CD14-positive monocyte (primary cell): ENCODE measurements around the gene ELMO1. TPM values are rescaled to one million over a fixed set of nuclear protein-coding genes. Genes with fewer than 3 reads are reported as not detected.

Experiments used
- DNase-seq, 3 donors: peaks; one replicate each; pipeline ENCODE4 v3.0.0-alpha.2; 2011 to 2022
- H2AFZ ChIP-seq: 2 replicates; pipeline ENCODE4 v1.6.0; 2012; ENCODE audit warnings: mild to moderate bottlenecking, low read depth, low read length, inconsistent platforms; ENCODE audit not compliant: insufficient read depth, poor library complexity, severe bottlenecking
- H3K27ac ChIP-seq, 2 donors: 1 replicate in 1 of 2; 2 replicates in 1 of 2; pipeline ENCODE4 v1.5.1; 2012 to 2013; ENCODE audit warnings: low read length in 2 of 2, control low read depth in 1 of 2, inconsistent platforms in 1 of 2, low read depth in 1 of 2, mild to moderate bottlenecking in 1 of 2
- H3K27me3 ChIP-seq, 2 donors: one replicate each; pipeline versions ENCODE4 v1.6.0 to v1.6.1; 2011 to 2013; ENCODE audit warnings: low read length in 2 of 2; ENCODE audit not compliant: control insufficient read depth in 2 of 2, insufficient read depth in 2 of 2
- H3K36me3 ChIP-seq, 2 donors: replicated peaks in 1 of 2; 1 replicate in 1 of 2; 2 replicates in 1 of 2; pipeline versions ENCODE4 v1.5.1 to v1.6.1; 2012 to 2013; ENCODE audit warnings: low read length in 2 of 2, control low read depth in 1 of 2, inconsistent platforms in 1 of 2, mild to moderate bottlenecking in 1 of 2; ENCODE audit not compliant: insufficient read depth in 2 of 2, control insufficient read depth in 1 of 2
- H3K4me1 ChIP-seq, 2 donors: 1 replicate in 1 of 2; 2 replicates in 1 of 2; pipeline versions ENCODE4 v1.5.1 to v1.6.1; 2012 to 2013; ENCODE audit warnings: low read length in 2 of 2, control low read depth in 1 of 2, inconsistent platforms in 1 of 2, mild to moderate bottlenecking in 1 of 2, moderate library complexity in 1 of 2; ENCODE audit not compliant: insufficient read depth in 2 of 2, control insufficient read depth in 1 of 2
- H3K4me2 ChIP-seq: replicated peaks from 2 replicates; pipeline ENCODE3; 2012; ENCODE audit warnings: low read length, moderate library complexity, mild to moderate bottlenecking; ENCODE audit not compliant: poor library complexity, severe bottlenecking; ENCODE audit errors: extremely low read depth
- H3K4me3 ChIP-seq, 3 experiments: fragments of 200-600 bp in 1 of 3; sonication (generic) in 1 of 3; replicated peaks in 1 of 3; 1 replicate in 2 of 3; 2 replicates in 1 of 3; pipeline ENCODE4 v1.5.1; 2011 to 2013; ENCODE audit warnings: low read length in 3 of 3, mild to moderate bottlenecking in 3 of 3, control low read depth in 2 of 3, low read depth in 2 of 3, inconsistent platforms in 1 of 3, moderate library complexity in 1 of 3
- H3K79me2 ChIP-seq: 2 replicates; pipeline ENCODE4 v1.6.0; 2012; ENCODE audit warnings: mild to moderate bottlenecking, control low read depth, inconsistent platforms, low read length, moderate library complexity; ENCODE audit not compliant: insufficient read depth
- H3K9ac ChIP-seq: 2 replicates; pipeline ENCODE4 v1.6.0; 2017; ENCODE audit warnings: low read length, mild to moderate bottlenecking; ENCODE audit not compliant: insufficient read depth, poor library complexity, severe bottlenecking
- H3K9me3 ChIP-seq, 2 donors: replicated peaks in 1 of 2; 1 replicate in 1 of 2; 2 replicates in 1 of 2; pipeline versions ENCODE4 v1.5.1 to v1.6.1; 2012 to 2013; ENCODE audit warnings: low read length in 2 of 2, control low read depth in 1 of 2; ENCODE audit not compliant: control insufficient read depth in 1 of 2, insufficient read depth in 1 of 2
- H4K20me1 ChIP-seq: 2 replicates; pipeline ENCODE4 v1.6.0; 2012; ENCODE audit warnings: mild to moderate bottlenecking, low read length, control low read depth, moderate library complexity; ENCODE audit not compliant: insufficient read depth
- H3K27ac Mint-ChIP-seq, 7 donors: one replicate each; pipeline ENCODE4 v1.8.0; 2020; ENCODE audit warnings: mild to moderate bottlenecking in 7 of 7, mixed read lengths in 7 of 7, moderate library complexity in 6 of 7, inconsistent platforms in 2 of 7
- H3K27me3 Mint-ChIP-seq, 3 donors: one replicate each; pipeline ENCODE4 v1.8.0; 2021 to 2022; ENCODE audit warnings: low read depth in 3 of 3, mild to moderate bottlenecking in 3 of 3, mixed read lengths in 3 of 3, moderate library complexity in 3 of 3, inconsistent platforms in 1 of 3
- H3K36me3 Mint-ChIP-seq, 2 donors: one replicate each; pipeline ENCODE4 v1.8.0; 2020; ENCODE audit warnings: mixed read lengths in 2 of 2, inconsistent platforms in 1 of 2, mild to moderate bottlenecking in 1 of 2
- H3K4me1 Mint-ChIP-seq: one replicate; pipeline ENCODE4 v1.8.0; 2020; ENCODE audit warnings: mild to moderate bottlenecking, mixed read lengths
- H3K4me3 Mint-ChIP-seq, 2 donors: one replicate each; pipeline ENCODE4 v1.8.0; 2020; ENCODE audit warnings: mild to moderate bottlenecking in 2 of 2, mixed read lengths in 2 of 2, moderate library complexity in 1 of 2
- H3K9me3 Mint-ChIP-seq, 7 donors: one replicate each; pipeline ENCODE4 v1.8.0; 2020 to 2022; ENCODE audit warnings: mixed read lengths in 7 of 7, mild to moderate bottlenecking in 6 of 7, moderate library complexity in 6 of 7, inconsistent platforms in 2 of 7
- CTCF ChIP-seq: fragments of 200-600 bp; IDR thresholded peaks from one replicate; pipeline ENCODE4 v1.8.0; 2022; ENCODE audit warnings: antibody characterized with exemption, mild to moderate bottlenecking
- WGBS: methylation state at CpG from one replicate; pipeline ENCODE4 v1.1.5; 2013; ENCODE audit warnings: missing lambda C conversion rate; ENCODE audit not compliant: insufficient coverage; 5-methylcytosine and 5-hydroxymethylcytosine counted together
- intact Hi-C, 2 donors: fragments of 100-400 bp; cut with micrococcal nuclease; formaldehyde crosslinking; loops; one replicate each; pipeline versions ENCODE4 v1.15.0 to v1.15.1; 2023
- polyA plus RNA-seq, 3 donors: library from polyadenylated mRNA; depleted of rRNA in 1 of 3; unstranded in 2 of 3; stranded (reverse) in 1 of 3; fragments of 300-500 nt in 2 of 3; fragments of >200 nt in 1 of 3; fragmentation: Illumina TruSeq in 2 of 3; gene quantifications; 1 replicate in 2 of 3; 2 replicates in 1 of 3; pipeline ENCODE4 v1.2.3, GENCODE V29; 2012 to 2021

Gene ELMO1
- polyA plus RNA-seq, 3 donors: 46.6 to 50.2 (median 46.7) TPM

DNA sequence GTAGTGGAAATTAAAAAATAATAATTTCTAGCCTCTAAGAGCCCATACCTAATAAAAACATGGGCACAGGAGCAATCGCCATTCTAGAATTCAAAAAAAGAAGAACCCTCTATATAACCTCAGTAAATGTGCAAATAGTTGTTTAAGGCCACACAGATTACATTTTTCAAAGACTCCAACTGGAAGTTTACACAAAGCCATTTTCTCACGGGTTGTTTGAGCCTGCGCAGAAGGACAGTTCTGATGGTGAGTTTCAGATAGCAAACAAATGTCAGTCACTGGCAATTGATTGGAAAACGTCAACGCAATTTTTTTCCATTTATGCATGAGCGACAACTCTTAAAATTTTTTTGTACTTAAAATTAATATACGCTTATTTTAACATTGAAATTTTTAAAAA lies 23.0 kb upstream of the ELMO1 start:
- no peak for TF ChIP-seq CTCF

DNA sequence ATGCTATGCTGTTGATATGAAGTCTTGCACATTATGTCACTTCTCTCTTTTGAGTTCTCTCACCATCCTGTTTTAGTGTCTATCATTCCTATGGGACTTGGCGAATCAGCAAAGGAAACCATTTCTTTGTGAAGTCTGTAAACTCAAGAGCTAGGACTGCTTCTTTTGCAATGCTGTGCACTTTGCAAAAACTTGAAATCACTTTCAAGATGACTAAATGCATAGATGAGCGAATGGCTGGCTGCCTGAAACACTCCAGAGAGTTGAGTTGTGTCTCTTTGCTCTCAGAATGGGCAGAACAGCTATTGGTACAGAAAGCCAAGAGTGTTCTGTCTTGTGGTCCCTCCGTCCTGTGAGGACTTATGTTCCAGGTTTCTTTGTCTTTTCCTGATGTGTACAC lies 18.3 kb upstream of the ELMO1 start:
- Histone ChIP-seq H3K9me3 (no peaks in the 10 kb centered on the region), H3K4me1 (peaks cover 2 to 5% of the 10 kb centered on the region in 2 donors), H3K36me3 (no peaks in the 10 kb centered on the region), H3K4me3 (no peak overlapping the region), H3K9ac (no peak overlapping the region), H4K20me1 (no peaks in the 10 kb centered on the region), H3K27ac (no peak overlapping the region), H3K79me2 (no peaks in the 10 kb centered on the region), H2AFZ (no peak overlapping the region), H3K27me3 (no peaks in the 10 kb centered on the region), H3K4me2 (no peak overlapping the region)
- DNase-seq: no peak
- intact Hi-C loops: no loop called here
- Mint-ChIP-seq H3K27me3 (peaks cover 1 to 5% (median 2%) of the 10 kb centered on the region in 3 donors), H3K27ac (no peak overlapping the region), H3K36me3 (no peaks in the 10 kb centered on the region), H3K4me3 (no peak overlapping the region), H3K4me1 (peaks cover 6% of the 10 kb centered on the region), H3K9me3 (peaks cover 0 to 4% (median 0%) of the 10 kb centered on the region in 7 donors)
- TF ChIP-seq CTCF: no peak
- 92% methylated on average over 2 of the region's 3 CpGs for WGBS

More for the DNA sequence above, 23.0 kb upstream of the ELMO1 start:
- no peak overlapping the region for H2AFZ ChIP-seq
- Mint-ChIP-seq H3K4me1 (no peaks in the 10 kb centered on the region), H3K4me3 (no peak overlapping the region), H3K27ac (no peak overlapping the region), H3K9me3 (no peaks in the 10 kb centered on the region), H3K27me3 (peaks cover 1 to 6% (median 4%) of the 10 kb centered on the region in 3 donors), H3K36me3 (no peaks in the 10 kb centered on the region)
- H3K27ac ChIP-seq: no peak overlapping the region
- no peak overlapping the region for H3K4me2 ChIP-seq
- no peaks in the 10 kb centered on the region for H3K79me2 ChIP-seq
- no peaks in the 10 kb centered on the region for H3K36me3 ChIP-seq
- H3K9ac ChIP-seq: no peak overlapping the region
- no peak overlapping the region for H3K4me3 ChIP-seq
- no peaks in the 10 kb centered on the region for H3K9me3 ChIP-seq
- H3K27me3 ChIP-seq: no peaks in the 10 kb centered on the region
- WGBS: 100% methylated on average over 2 of the region's 7 CpGs
- intact Hi-C loops: no loop called here
- DNase-seq: no peak
- no peaks in the 10 kb centered on the region for H4K20me1 ChIP-seq
- no peaks in the 10 kb centered on the region for H3K4me1 ChIP-seq
